Fibroblast of villous mesenchyme (primary cell): ENCODE results near the gene EPB41L2. TPM values are rescaled to one million over a fixed set of nuclear protein-coding genes. Genes with fewer than 3 reads are reported as not detected.
"Not testable (repeated sequence)": the region's sequence is repeated elsewhere in the genome, so short reads cannot be mapped to it uniquely, and the experiment has no call there.

ENCODE experiments used
- DNase-seq: peaks from one replicate; pipeline ENCODE4 v3.0.0-alpha.2; 2010; ENCODE audit warnings: low read depth
- H3K4me3 ChIP-seq: 2 replicates; pipeline ENCODE4 v1.5.1; 2011; ENCODE audit warnings: low read depth, mild to moderate bottlenecking, low read length
- CTCF ChIP-seq: IDR thresholded peaks from 2 replicates; pipeline ENCODE4 v1.5.1; 2012; ENCODE audit warnings: low read depth, mild to moderate bottlenecking, low read length; ENCODE audit not compliant: insufficient read depth
- total RNA-seq: library from RNA; depleted of rRNA; stranded (reverse); fragments of >200 nt; gene quantifications from 2 replicates; pipeline ENCODE4 v1.2.3, GENCODE V29; 2012

Gene EPB41L2
- total RNA-seq, 1 donor, result 40.2 TPM

DNA sequence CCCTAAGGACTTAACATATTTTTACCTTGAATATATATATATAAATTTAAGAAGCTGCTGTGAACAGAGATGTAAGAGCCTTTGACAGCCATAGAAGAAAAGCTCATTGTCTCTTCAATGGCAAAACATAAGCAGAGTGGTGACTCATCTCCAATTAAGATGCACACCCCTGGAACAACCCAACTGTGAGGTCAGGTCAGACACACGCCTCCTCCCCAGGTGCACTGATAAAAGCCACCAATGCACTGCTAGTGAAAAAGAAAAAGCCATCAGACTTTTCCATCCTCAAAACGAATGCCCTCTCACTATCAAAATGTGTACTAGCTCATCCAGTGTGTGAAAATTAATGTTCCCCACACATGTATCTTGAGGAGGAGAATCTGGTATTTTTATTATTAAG lies 135.7 kb downstream of the EPB41L2 start:
- no peak overlapping the region for H3K4me3 ChIP-seq
- no peak for TF ChIP-seq CTCF
- no peak for DNase-seq

DNA sequence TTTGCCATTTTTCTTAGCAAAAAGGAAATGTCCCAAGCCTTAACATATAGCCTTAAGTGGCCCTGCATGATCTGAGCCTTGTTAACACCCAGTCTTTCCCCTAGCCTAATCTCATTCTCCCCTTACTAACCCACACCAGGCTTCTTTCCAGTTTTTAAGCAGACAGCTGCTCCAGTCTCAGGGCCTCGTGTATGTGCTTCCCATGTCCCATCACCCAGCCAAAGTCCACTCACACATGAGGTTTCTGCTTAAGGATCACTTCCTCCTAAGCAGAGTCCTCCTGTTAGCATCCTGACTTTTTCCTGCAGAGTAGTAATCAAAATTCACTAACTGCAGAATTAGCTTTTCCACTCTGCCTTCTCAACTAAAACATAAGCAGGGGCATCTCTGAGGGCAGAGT lies 139.7 kb downstream of the EPB41L2 start:
- DNase-seq, result no peak
- no peak overlapping the region for H3K4me3 ChIP-seq
- TF ChIP-seq CTCF, result no peak

DNA sequence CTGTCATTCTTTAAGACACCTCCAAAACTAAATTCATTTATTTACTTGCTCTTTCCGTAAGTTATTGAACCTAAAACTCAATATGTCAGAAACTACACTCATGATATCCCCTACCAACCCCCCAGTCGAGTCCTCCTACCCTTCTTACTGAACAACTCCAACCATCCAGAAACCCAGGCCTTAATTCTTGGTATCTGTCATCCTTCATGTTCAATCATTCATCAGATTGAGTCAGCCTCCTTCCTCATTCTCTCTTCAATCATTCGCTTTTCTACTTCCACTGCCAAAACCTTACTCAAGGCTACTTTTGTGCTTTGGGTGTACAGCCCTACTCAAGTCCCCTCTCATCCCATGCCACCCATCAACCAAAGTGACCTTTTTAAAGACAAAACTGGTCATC lies 140.1 kb downstream of the EPB41L2 start:
- no peak for DNase-seq
- no peak for TF ChIP-seq CTCF
- H3K4me3 ChIP-seq, result no peak overlapping the region

- H3K4me3 ChIP-seq, result no peak overlapping the region
- no peak for TF ChIP-seq CTCF
- DNase-seq, result no peak
Observed at GRCh38 chr6:130920969-130921368, 142.1 kb downstream of the EPB41L2 start.

DNA sequence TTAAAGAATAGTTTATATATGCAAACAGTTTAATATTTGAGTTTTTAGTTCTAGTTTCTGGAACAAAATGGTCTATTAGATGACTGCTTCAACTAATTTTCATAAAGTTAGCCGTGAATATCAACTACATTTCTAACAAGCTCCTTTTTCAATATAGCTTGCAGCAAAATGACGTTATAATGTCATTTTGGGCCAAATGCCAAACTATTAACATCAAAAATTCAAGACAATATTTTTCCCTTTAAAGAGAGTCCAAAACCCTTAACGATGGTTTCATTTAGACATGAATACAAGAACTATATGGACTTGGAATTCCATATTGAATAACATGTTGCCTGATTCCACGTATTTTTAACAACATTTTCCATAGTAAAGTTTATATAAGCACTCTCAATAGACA lies 144.9 kb downstream of the EPB41L2 start:
- TF ChIP-seq CTCF, result no peak
- H3K4me3 ChIP-seq, result no peak overlapping the region
- no peak for DNase-seq

GRCh38 chr6:130915606-130916005 lies 147.4 kb downstream of the EPB41L2 start:
- H3K4me3 ChIP-seq, DNase-seq: not testable (repeated sequence)

GRCh38 chr6:130913120-130913519 lies 149.9 kb downstream of the EPB41L2 start:
- TF ChIP-seq CTCF, result no peak
- no peak for DNase-seq

More at GRCh38 chr6:130913120-130913519, 149.9 kb downstream of the EPB41L2 start:
- no peak overlapping the region for H3K4me3 ChIP-seq
